HG03432 (cell line): ENCODE data around the gene LIG1.

Source experiments
- ATAC-seq: cut with Tn5 transposase; IDR thresholded peaks from one replicate; pipeline ENCODE4 v1.9.1; 2021; ENCODE audit warnings: mild to moderate bottlenecking, moderate library complexity; ENCODE audit not compliant: unreplicated experiment

The LIG1 gene

GRCh38 chr19:48169939-48170803 lies at the start of gene LIG1, which contains the start of gene ZSWIM9:
Gene LIG1, minus strand, starts transcription at chr19:48170344. Its CDS starts 4,778 bp downstream, at chr19:48165566.
Gene ZSWIM9, plus strand, starts transcription at chr19:48170680. Its CDS starts 1,123 bp downstream, at chr19:48171803.
- peak; percentile 86 for ATAC-seq

- ATAC-seq = no peak
These were observed 48.9 kb upstream of the LIG1 start for GRCh38 chr19:48218997-48219396.

- no peak for ATAC-seq
These were observed 46.8 kb upstream of the LIG1 start for GRCh38 chr19:48216933-48217332.

GRCh38 chr19:48213959-48214358 lies 43.8 kb upstream of the LIG1 start:
- no peak for ATAC-seq

- ATAC-seq = no peak
These were observed 39.9 kb upstream of the LIG1 start for GRCh38 chr19:48210005-48210404.

- ATAC-seq = no peak
These were observed 36.4 kb upstream of the LIG1 start for GRCh38 chr19:48206397-48207093.

GRCh38 chr19:48203794-48204628 lies 33.9 kb upstream of the LIG1 start:
- ATAC-seq = peak; percentile 93

GRCh38 chr19:48203222-48203793 lies 33.2 kb upstream of the LIG1 start:
- no peak for ATAC-seq

GRCh38 chr19:48196933-48197665 lies 27.0 kb upstream of the LIG1 start:
- ATAC-seq = no peak

GRCh38 chr19:48196321-48196763 lies 26.2 kb upstream of the LIG1 start:
- no peak for ATAC-seq

- no peak for ATAC-seq
These were observed 25.0 kb upstream of the LIG1 start for GRCh38 chr19:48194844-48195830.

GRCh38 chr19:48194041-48194843 lies 24.1 kb upstream of the LIG1 start:
- ATAC-seq = no peak

GRCh38 chr19:48192750-48193149 lies 22.6 kb upstream of the LIG1 start:
- no peak for ATAC-seq

- ATAC-seq = no peak
These were observed 20.7 kb upstream of the LIG1 start for GRCh38 chr19:48190885-48191284.

GRCh38 chr19:48190288-48190884 lies 20.2 kb upstream of the LIG1 start:
- ATAC-seq = no peak

GRCh38 chr19:48186541-48186991 lies 16.4 kb upstream of the LIG1 start:
- ATAC-seq = peak; percentile 53

GRCh38 chr19:48186015-48186414 lies 15.9 kb upstream of the LIG1 start:
- ATAC-seq = peak; percentile 36
